Astrocyte of the hippocampus (primary cell): ENCODE data around the gene DAAM1.

Experiments used
- DNase-seq: peaks from one replicate; pipeline ENCODE4 v3.0.0; 2011; ENCODE audit warnings: low read depth, low spot score

DAAM1 gene

DNA sequence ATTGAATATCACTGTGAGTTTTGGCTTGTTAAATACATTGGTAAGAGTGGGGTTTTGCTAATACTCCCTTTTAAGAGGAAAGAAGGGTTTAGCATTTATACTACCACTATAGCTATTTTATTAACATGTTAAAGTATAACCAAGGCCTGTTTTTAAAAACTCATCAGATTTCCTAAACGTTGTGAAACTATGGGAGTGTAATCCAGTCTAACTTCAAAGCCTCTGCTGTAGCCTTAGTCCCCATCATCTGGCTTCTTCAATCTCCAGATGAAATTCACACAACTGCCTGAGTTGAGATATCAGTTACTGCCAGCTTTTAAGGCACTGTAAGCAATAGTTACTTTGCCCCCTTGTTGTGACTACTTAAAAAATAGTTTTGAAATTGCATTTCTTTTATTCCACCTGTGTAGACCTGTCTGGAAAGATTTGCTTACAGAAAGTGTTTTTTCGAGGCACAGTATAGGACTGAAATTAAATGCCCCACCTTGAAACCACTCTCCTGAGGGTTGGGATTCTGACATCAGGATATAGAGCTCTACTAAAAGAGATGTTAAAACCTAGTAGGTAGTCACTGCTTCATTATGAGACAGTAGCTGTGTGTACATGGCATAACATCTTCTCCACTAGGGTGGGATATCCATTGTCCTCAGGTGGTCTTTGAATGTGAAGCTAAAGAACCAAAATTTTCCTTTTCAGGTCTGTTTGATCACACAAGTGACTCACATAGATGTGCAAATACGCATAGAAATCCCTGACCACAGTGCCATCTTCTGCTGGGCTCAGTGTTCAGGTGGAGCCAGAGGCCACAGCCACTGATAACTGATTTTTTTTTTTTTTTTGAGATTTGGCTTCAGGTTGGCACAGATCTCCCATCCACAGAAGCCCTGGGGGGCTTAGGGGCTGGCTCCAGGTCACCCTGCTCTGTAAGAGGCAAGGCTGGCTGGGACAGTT, 125.5 kb downstream of the DAAM1 start:
- no peak for DNase-seq

- DNase-seq = no peak
Observed at GRCh38 chr14:59314953-59315599, 126.6 kb downstream of the DAAM1 start.

GRCh38 chr14:59316151-59316830, 127.8 kb downstream of the DAAM1 start:
- no peak for DNase-seq

GRCh38 chr14:59317346-59317745, 128.9 kb downstream of the DAAM1 start:
- no peak for DNase-seq

- no peak for DNase-seq
Observed at GRCh38 chr14:59317798-59318505, 129.5 kb downstream of the DAAM1 start.

DNA sequence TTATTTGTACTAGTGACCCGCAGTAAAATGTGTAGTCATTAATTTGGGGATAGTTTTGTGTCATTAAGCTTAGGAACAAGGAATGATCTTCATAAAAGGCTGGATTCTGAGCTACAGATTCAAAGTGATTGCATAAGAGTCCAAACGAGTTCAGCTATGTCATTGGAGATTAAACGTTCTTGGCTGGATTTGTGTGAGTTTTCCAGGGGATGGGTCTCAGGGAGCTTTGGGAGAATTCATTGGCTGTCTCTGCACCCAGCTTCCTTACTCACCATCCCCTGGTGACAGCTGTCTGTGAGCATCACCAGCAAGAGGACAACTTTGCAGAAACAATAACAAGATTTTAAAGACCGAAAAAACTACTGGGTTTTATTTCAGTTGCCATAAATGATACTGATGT, 130.4 kb downstream of the DAAM1 start:
- DNase-seq = no peak

DNA sequence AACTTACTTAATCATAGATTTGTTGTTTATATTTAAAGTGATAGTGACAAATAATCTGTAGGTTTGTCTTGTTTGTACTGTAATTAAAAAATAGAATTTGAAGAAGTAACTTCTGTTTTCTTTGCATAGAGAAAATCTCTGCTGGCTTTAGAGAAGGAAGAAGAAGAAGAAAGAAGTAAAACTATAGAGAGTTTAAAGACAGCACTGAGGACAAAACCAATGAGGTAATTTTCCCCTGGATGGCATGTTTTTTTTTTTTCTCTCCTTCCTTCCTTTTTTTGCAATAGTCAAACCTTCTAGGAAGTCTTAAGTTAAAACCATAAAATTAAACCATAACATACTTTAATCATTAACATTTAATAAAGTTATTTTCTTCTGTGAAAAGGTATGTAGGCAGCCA, 131.9 kb downstream of the DAAM1 start:
- DNase-seq = no peak

GRCh38 chr14:59320763-59321625, 132.5 kb downstream of the DAAM1 start:
- DNase-seq = peak; percentile 66

DNA sequence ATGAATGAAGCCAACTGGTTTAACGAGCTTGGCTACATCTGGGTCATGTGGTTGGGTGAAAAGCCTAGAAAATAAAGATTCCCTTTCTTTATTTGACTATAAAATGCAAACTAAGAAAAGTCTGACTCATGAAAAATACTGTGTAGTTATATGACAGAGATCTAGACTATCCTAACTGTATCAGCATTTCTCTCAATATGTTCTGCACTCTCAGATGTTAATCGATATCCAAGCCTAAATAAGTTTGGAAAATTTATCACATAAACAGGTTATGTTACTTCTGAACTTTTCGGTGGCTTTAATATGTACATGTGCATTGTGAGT, 133.1 kb downstream of the DAAM1 start:
- no peak for DNase-seq

DNA sequence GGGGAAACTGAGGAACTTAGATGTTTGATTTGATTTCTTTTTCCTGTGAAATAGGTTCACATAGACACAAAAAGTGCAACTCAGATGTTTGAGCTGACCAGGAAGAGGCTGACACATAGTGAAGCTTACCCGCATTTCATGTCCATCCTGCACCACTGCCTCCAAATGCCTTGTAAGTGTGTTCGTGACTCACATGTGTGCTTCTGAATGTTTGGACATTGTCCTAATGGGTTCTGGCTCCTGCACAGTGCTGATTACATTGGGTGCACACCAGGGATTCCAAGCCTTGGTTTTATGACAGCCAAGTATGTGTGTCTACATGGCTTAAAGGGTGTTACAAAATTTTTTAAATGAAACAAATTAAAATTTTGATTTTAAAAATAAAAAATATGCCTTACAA, 137.4 kb downstream of the DAAM1 start:
- no peak for DNase-seq

- no peak for DNase-seq
Observed at GRCh38 chr14:59328454-59328853, 140.0 kb downstream of the DAAM1 start.

- no peak for DNase-seq
Observed at GRCh38 chr14:59330455-59330854, 142.0 kb downstream of the DAAM1 start.

DNA sequence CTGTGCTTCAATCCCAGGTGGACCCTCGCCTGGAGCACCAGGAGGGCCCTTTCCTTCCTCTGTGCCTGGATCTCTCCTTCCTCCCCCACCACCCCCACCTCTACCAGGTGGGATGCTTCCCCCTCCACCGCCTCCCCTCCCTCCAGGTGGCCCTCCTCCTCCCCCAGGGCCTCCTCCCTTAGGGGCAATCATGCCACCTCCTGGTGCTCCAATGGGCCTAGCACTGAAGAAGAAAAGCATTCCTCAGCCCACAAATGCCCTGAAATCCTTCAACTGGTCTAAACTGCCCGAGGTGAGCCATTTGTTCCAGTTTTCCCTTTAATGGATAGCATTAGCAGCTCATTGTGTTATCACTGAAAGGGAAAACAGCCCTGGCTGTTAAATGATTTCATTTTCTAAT, 142.8 kb downstream of the DAAM1 start:
- DNase-seq = no peak

- peak; percentile 75 for DNase-seq
Observed at GRCh38 chr14:59332727-59333126, 144.3 kb downstream of the DAAM1 start.

- DNase-seq = no peak
Observed at GRCh38 chr14:59333235-59333634, 144.8 kb downstream of the DAAM1 start.

GRCh38 chr14:59333668-59334067, 145.2 kb downstream of the DAAM1 start:
- peak; percentile 89 for DNase-seq

DNA sequence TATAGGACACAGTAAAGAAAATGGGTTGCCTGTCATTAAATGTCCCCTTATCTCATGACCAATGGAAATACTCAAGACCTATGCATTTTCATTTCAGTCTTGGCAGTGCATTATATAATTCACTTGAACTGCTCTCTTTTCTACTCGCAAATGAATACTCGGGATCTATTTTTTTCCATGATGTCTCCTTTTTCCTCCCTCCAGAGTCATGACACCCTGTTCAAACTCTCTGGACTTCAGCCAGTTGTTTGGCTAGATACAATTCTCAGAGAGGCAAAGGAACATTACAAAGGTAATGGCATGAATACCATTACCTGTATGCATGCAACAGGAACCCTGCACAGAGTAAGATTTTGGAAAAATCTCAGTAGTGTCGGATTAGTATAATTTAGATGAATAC, 145.8 kb downstream of the DAAM1 start:
- no peak for DNase-seq

- no peak for DNase-seq
Observed at GRCh38 chr14:59336098-59336497, 147.6 kb downstream of the DAAM1 start.

- no peak for DNase-seq
Observed at GRCh38 chr14:59336706-59337105, 148.2 kb downstream of the DAAM1 start.

- peak; percentile 68 for DNase-seq
Observed at GRCh38 chr14:59337141-59337611, 148.7 kb downstream of the DAAM1 start.

DNA sequence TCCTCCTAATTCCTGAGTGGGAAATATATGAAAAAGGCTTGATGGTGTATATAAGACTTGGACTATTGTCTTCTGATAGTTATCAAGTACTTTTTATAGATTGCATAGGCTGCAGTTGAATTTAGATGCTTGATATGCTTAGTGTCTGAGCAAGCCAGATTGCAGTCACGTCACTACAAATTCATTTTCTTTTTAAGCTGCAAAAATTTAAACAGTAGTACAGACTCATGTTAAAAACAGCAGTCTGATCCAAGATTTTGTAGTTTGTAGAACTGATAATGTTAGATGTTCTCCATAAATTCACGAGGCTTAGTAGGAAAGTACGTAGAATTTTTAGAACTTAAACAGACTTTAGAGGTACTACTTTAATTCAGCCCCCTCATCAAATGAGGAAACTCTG, 150.3 kb downstream of the DAAM1 start:
- DNase-seq = no peak
